Activated T-cell treated with anti-CD3 and anti-CD28 coated beads for 24 hours (primary cell): ENCODE data around the gene SLIT2.

Experiments used
- DNase-seq: peaks from one replicate; pipeline ENCODE4 v3.0.0-alpha.2; 2020; ENCODE audit warnings: low read depth

Gene SLIT2

DNA sequence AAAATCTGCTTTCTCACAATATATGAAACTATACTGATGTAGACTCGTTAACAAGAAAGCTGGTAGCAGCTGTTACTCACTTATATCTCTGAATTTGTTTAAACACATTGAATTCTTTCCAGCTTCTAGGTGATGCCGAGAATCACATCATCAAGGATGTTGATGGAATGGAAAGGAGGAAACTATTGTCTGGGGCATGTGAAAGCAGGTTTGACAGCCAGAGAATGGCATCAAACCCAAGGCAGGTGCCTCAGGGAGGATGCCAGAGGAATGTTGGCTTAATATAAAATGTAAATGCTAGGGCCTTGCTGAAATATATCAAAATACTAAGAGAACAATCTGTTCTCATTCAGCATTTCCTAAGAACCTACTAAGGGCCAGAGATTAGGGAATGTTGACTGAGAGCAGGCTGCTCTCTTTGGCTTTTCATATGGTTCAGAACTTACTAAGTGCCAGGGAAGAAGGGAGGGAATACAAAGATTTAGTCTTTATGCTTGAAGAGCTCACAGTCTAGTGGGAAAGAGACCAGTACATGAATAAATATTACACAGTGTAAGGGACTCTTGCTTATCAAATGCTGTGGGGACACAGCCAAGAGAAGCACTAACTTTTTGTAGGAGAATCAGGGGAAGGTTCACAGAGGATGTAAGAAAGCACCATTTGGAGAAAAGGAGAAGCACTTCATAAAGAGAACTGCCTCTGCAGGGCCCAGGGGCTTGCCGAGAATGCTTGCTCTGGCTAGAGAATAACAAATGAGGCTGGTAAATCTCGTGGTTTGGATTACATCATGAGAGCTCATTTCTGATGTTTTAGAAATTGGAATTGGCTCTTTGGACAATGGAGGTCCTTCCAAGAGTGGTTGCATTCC, 14.7 kb downstream of the SLIT2 start:
- DNase-seq, result no peak

DNA sequence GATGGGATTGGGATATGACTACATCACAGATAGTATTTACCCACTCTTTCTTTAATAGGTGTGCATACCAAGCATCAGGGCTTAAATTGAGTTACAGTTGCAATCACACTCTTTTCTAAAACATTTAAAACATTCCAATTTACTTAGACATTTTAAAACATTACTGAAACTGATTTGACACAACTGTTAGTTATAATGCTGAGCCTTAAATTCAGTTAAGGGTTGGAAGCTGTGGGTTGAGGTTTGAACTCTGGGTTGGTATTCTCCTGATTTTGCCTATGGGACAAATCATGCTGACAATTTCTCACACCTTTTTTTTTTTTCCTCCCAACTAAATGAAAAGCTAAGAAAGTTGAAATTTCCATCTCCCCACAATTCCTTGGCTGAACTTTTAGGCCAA, 16.3 kb downstream of the SLIT2 start:
- no peak for DNase-seq

DNA sequence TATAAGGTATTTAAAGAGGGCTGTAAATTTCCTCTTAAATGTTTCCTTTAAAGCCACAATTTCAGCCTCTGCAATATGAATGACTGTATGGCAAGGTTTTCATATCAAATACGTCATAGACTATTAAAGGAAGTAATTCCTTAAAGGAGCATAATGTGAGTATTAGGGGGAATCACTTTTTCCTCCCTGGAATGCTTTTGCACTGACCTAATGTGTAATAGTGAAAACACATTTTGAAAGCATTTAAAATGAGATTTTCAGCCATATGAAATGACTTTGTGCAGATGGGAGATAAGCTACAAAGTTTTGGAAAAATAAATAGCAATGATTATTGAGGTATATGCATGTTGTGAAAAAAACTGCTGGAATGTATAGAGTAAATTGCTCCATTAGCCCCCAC, 17.6 kb downstream of the SLIT2 start:
- DNase-seq, result no peak

DNA sequence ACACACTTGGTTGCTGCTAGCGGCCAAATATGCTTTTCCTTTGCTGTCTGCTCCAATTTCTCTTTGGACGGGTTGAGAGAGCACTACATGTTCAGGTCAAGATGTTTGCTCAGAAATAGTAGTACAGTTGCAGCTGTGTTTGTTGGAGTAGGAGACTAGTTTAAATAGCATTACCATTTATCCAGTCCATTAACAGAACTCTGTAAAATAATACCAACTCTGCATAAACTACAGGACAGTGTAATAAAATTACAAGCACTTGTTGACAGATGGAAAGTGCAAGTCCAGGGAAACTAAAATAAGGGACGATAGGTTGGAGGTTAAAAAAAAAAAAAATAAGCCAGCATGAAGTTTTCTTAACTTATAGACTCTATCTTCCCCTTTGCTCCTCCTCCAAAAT, 20.2 kb downstream of the SLIT2 start:
- no peak for DNase-seq

DNA sequence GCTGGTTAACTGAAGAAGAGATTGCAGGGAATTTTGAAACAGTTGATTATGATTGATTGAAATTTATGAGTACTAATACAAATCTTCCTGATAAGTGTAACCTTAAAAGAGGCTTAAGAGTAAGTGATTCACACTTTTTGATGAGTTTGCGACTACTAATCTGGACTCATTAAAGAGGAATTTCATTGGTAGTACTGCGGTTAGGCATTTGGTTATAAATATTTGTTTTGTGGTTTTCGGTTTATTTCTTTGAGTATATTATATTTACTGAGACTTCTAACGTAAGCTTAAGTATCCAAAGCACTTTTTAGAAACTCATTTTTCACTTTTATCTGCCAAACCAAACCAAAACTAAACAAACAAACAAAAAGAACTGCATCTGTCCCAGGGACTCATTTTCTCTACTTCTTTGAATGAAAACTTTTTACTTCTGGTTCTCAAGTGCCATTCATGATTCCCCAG, 20.7 kb downstream of the SLIT2 start:
- no peak for DNase-seq

DNA sequence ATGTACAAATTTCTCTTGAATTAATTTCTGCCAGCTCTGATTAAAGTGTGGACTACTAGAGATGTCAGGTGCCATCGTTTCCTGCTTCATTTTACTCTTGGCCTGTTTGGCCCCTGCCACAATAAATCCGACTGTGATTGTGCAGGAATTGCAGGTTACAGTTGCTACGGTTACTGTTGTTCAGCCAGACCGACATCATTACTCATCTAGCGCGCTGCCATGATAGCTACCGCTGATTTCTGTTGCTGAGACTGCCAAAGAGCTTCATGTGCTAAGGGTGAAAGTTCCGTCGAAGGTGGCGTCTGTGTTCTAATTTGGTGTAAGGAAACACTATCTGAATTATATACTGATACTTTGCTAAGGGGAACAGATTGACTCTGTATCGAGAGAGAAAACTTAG, 22.1 kb downstream of the SLIT2 start:
- DNase-seq, result no peak

DNA sequence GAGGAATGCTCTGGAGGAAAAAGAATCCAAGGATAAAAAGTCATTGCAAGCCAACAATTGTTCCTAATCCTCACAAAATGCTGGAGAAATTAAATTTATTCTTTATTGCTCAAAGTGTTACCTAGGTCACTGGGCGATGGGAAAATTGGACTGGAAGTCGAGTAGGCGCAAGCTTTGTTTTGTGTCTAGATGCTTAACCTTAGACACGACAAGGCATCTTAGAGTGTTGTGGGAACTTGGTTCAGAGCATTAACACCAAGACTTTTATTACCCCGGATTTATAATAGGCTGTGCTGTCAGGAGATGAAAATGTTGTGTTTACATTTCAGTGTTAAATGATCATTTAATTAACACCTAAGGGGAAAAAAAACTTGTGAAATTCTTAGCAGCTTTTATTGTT, 25.1 kb downstream of the SLIT2 start:
- DNase-seq, result no peak

DNA sequence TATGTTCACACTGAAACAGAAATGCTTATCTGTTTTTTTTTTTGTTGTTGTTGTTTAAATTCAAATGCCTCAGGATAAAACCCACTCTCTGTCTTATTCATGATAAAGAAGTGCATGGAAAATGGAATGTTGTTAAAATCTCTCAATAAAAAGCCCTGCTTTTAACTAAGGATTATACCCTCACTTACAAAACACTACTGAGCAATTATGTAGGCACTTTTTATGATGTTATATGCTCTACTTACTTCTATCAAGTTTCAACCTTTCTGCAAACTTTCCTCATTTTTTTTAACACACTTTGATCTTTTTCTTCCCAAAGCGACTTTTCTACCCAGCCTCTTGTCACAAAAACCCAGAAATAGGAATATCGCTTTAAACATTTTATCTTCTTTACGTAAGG, 26.5 kb downstream of the SLIT2 start:
- DNase-seq, result no peak

DNA sequence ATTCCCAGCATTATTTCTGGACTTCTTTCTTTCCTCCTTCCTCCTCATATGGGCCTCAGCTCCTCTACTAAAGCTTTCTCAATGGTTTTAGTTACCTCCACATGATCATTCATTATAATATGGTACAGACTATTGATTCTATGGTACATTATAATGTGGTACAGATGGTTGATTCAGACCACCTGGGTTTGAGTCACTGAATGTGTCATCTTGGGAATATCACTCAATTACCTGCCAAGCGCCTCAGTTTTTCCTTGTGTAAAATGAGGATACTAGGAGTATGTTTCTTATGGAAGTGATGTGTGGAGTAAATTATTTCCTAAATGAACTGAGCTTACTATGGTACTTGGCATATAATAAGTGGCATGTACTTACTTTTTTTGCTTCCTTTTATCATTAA, 27.7 kb downstream of the SLIT2 start:
- no peak for DNase-seq

DNA sequence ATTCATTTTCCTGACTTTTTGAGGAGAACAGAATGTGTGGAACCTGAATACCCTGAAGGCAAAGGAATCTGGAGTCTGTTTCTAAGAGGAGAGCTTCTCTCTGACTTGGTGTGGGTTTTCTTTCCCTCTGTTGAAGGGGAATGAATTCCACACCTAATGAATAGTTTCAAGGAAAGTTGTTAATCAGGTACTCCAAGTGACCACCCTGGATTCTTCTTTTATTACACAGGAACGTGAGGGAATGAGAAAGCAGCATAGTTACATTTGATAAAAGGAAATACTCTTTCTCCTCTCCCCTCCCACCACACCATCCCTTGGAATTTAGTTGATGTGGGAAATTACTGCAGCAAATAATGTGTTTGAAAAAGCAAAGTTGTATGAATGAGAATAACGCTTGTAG, 29.7 kb downstream of the SLIT2 start:
- no peak for DNase-seq

DNA sequence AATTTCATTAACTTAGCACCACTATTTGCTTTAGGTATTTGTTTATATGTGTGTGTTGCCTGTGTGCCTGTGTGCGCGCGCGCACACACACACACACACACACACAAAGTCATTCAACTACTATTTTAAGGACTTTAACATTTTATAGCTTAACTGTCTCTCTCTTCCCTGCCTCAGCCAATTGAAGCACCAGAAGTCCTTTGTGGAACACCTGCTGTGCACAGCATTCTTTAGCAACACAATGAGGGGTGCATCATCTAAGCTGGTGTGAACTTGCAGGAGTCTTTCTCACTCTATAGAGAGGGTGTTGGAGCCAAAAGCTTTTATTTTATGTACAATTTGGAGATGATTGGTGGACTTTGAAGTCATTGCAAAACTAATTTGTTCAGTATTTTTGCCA, 31.3 kb downstream of the SLIT2 start:
- no peak for DNase-seq

DNA sequence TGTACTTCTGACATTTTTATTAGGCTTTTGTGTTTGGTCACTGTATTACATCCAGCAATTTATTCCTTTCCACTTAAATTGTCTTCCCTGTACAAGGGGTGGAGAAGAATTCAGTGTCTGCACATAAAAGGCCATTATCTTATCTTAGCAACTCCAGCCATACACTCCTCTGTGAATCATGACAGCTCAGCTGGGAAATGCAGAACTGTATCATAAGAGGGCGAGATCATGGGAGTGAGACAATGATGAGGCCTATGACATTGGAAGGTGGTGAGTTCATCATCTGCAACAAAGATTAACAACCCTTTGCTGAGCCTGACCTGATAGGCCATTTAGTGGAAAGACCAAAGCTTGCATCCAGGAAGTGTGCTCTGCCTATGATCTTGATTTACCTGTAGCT, 33.3 kb downstream of the SLIT2 start:
- DNase-seq, result no peak

DNA sequence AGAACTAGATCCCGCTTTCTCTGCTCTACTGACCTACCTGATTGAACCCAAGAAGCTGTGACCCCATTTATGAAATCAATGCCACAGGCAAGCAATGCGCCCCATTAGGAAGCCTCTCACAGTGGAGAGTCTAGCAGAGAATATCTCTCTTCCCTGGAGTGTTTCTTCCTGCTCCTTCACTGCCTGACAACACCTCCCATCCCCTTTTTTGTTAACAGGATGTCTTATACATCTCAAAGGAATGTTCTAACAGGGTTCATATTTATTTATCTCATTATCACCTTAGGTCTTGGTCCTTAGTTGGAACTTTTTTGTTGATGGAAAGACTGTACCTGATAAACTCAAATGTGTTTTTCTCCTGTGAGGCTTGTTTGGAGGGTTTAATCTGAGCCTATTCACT, 35.5 kb downstream of the SLIT2 start:
- no peak for DNase-seq

DNA sequence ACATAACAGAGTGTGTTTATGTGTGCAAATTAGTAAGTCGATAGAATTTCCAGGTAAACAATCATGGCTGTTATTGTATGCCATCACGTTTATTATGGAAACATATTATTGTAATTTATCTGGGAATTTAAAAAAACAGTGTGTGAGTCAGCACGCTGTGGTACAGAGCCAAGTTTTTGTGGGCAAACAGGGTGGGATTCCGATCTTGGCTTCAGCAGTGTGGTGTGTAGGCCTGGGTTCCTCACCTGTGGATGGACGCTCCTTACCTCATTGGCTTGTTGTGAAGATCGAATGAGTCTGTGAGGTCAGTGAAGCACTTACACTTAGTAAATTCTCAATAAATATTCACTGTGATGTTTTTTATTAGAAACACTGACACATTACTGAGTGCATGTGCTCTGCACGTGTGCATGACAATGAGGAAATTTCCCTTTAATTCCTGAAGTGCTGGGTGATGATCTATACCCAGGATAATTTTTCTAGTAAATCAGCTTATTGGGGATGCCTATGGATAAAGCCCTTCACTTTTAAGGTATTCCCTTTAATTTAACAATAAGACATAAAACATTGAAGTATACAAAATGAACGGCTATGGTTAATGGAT, 36.4 kb downstream of the SLIT2 start:
- no peak for DNase-seq

DNA sequence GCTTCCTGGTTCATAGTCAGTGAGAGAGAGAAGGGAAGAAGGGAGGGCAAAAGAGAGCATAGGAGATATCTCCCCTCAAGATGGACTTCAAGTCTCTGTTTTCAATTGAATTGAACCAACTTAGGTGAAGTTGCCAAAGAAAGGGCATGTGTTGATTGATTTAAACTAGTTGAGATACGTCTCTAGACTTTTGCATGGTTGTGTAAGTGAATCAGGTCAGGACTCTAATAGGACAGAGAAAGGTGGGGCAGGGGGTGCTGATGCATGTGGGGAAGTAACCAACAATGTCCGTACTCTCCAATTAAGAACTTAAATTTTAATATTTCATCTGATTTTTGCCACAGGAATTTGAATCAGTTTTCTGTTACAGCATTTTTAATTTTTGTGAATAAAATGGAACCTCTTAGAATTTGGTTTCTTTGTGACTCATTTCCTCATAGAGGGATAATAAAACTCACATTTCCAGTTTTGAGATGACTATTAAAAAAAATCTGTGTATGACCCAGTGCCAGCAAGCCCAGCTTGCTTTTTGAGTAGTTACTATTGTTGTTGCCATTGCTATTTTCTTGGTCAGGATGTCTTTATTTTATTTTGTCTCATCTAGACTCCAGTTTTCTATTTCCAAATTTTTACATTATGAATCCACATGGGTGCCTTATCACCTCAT, 37.3 kb downstream of the SLIT2 start:
- DNase-seq, result no peak

DNA sequence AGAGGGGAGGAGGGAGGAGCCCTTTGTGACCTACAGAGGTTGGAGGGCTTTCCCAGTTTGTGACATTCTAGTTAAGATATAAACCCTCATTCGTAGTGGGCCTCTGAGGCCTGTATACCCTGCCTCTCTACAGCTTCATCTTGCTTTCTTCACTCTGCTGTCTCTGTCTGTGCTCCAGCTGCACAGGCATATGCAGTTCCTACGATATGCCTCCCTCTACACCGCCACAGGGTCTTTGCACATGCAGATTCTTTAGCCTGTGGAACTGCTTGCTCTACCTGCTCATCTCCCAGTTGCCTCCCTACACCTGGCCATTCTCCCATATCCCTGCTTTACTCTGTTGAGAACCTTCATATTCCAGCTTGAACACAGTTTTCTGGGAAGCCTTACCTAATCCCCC, 38.1 kb downstream of the SLIT2 start:
- DNase-seq, result no peak

DNA sequence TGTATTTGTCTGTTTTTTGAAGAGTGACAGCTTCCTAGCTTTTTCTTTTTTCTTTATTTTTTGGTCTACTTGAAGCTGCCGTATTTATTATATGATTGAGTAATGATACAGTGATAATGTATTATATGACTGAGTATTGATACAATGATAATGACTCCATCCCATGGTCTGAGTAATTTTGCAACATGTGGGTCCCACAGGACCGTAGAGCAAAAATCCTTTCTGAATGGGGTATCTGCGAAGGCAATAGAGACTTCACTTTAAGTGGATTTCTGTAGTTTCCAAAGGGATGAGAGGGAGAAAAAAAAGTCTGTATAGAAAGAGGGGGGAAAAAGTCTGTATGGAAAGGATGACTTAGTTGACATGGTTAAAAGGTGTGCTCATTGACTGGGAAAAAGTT, 41.0 kb downstream of the SLIT2 start:
- no peak for DNase-seq

DNA sequence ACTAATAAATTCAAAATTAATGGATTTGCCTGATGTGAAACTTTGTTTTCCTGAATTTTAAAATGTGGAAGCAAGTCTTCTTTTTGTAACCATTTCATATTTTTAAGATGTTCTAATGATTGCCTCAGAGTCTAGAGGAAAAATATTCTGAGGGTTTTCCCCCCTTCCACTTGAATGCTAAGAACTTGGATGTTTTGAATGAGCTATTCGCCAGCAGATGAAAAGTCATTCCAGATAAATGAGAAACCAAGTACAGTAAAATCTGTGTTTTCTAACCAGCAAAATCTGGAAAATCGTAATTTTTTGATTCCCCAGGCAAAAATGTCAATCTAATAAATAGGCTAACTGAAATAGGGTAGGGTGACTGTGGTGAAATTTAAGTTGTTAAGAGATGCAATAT, 45.6 kb downstream of the SLIT2 start:
- no peak for DNase-seq

DNA sequence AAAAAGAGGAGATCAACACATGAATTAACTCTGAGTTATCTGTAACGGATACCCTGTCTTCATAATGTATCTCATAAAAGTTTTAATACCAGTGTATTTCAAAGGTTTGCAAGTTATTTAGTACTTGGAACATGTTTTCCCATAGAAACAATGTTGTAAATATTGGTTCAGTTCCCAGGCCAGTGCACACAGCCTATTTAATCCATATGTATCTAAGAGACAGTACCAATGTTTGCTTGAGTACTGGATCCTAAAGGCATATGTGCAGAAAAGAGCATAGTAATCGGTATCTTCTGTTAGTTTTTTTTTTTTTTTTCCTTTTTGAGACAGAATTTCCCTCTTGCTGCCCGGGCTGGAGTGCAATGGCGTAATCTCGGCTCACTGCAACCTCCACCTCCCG, 46.1 kb downstream of the SLIT2 start:
- no peak for DNase-seq

DNA sequence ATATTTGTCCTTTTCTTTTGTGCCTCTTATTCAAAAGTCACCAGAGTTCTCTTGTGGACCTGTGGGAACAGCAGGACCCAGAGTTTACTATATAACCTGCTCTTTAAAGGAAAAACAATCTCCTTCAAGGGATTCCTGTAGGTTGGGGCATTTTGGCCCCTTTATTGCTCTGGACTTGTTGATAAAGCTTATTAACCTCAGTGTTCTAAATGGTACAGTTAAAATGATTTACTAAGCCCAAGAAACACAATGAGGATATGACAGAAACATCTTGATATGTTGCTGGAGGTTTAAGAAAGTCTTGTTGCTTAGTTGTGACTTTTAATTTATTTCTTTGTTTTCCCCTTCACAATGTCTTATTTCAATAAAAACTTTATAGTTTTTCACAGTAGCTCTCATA, 46.8 kb downstream of the SLIT2 start:
- DNase-seq, result no peak

DNA sequence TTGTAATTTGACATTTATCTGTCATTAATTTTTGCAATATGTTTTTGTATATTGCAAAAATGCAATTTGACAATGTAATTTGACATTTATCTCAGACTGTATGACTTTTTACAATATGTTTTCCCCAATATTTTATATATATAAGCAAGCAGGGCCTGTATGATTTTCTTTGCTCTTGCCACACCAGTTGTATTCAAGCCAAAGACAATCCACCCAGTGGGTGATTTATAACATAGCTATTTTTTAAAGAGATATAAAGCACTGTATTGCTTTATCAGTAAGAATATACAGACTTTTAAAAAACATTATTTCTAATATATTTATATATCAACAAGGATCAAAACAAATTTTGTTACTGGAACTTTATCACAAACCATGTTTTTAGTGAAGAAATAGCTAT, 47.3 kb downstream of the SLIT2 start:
- DNase-seq, result no peak

DNA sequence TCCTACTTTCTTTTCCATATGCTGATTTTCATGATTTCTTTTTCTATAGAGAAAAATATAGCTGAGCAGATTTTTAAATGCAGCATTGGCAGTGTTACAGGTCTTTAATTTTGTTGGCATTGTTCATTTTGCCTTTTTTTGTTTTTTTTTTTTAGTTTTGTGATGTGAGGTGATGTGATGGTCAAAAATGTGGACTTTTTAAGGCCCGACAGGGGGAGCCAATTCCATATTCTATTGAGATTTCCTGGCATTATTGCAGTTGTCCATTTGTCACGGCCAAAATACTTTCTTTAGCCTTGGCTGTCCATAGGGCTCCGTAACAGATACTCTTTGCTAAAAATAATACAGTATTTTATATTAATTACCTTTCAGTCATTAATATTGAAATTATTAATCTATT, 47.8 kb downstream of the SLIT2 start:
- DNase-seq, result no peak

DNA sequence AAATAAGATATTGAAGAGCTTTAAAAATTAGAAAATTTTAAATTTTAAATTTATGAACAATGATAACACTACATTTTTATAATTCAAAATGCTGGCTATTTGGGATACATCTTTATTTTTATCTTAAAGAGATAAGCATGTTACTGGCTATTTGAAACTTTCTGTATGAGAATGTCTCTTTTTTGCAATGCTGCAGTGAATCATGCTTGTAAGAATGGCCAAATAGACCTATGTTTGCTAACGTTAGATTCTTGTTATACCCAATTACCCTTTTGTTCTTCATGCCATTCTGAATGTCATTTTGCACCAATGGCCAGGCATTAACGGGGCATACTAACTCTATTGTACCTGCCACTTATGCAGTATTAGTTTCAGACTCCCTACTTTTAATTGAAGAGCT, 49.5 kb downstream of the SLIT2 start:
- DNase-seq, result no peak
